Embryonic facial prominence (tissue), 1 donor: Measurements from ENCODE around the gene RABL3.
A peak's percentile ranks its signal among the peaks of the same experiment; 100 is the strongest.
"Not testable (repeated sequence)": the region's sequence is repeated elsewhere in the genome, so short reads cannot be mapped to it uniquely, and the experiment has no call there.

Experiments
- DNase-seq: peaks from one replicate; pipeline ENCODE4 v3.0.0-alpha.2; 2016; ENCODE audit errors: extremely low spot score

RABL3 gene, protein sequence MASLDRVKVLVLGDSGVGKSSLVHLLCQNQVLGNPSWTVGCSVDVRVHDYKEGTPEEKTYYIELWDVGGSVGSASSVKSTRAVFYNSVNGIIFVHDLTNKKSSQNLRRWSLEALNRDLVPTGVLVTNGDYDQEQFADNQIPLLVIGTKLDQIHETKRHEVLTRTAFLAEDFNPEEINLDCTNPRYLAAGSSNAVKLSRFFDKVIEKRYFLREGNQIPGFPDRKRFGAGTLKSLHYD

DNA sequence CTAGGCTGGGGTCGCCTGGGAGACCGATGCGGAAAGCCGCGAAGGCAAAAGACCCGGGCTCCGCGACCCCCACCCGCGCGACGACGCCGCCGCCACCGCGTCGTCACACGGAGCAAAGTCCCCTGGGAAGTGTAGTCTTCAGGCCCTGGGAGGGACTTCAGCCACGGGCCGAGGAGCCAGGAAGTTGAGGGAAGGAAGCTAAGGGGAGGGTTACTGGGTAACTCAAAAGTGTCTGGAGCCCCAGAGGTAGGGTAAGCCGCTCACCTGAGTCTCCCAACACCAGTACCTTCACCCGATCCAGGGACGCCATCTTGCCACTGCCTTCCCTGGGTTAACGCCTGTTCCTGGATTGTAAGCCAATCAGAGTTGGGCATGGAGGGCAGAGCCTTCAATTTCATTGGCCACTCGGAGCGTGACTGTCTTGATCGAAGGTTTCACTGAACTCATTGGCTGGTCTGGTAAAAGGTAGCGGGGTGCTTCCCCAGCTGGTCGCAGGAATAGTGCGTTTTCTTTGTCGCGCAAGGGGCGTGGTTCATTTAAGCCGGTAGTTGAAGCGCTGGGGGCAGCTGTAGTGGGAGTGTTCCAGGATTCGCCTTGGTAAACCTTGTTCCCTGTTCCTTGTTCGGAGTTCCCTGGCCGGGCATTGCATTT lies at the start of gene RABL3, which contains the start of gene GTF2E1:
TSS of gene RABL3 (minus strand) at position 319 of the 651 bp plus-strand sequence. CDS start at position 310, 9 bp downstream.
TSS of gene GTF2E1 (plus strand) at position 547 of the 651 bp plus-strand sequence. CDS start 7,809 bp downstream, outside the sequence.
- DNase-seq = peak; percentile 100

DNA sequence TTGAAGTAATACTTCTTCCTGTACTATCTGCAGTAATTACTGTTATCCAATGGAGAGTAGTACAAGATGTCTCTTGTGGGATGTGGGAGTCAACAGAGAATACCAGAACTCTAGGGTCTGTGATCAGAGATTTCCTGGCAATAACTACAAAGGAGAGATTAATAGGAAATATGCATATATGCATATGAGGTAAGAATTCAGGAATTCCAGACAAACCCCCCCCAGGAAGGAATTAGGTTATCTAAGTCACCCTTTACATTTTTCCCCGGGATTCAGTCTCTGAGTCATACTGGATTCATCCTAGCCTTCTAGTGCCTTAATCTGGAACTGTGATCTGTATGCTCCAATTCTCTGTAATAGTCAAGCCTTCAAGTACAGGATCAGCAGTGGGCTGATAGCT lies 49.6 kb upstream of the RABL3 start:
- no peak for DNase-seq

DNA sequence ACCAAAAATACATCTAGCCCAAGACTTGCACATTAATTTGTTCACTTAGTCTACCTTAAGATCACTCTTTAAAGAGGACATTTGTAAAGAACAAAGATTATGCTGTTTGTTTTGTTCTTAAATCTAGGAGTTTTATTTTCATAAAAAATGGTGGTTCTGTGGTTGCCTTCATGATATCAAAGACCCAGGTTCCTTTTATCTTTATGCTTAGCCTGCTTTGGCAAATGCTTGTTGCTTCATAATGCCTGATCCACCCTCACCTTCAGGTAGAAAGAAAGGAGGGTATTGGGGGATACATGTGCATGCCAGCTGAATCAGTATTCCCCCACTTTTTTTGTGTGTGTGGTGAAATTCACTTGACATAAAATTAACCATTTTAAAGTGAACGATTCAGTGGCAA lies 48.7 kb upstream of the RABL3 start:
- DNase-seq = no peak

DNA sequence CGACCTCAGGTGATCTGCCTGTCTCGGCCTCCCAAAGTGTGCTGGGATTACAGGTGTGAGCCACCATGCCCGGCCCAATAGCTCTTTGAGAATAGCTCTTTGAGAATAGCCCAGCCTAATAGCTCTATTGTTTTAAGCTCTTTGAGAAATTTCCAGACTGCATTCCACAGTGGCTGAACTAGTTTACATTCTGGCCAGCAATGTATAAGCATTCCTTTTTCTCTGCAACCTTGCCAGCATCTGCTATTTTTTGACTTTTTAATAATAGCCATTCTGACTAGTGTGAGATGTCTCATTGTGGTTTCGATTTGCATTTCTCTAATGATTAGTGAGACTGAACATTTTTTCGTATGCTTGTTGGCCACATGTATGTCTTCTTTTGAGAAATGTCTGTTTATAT lies 43.5 kb upstream of the RABL3 start:
- not testable (repeated sequence) for DNase-seq

DNA sequence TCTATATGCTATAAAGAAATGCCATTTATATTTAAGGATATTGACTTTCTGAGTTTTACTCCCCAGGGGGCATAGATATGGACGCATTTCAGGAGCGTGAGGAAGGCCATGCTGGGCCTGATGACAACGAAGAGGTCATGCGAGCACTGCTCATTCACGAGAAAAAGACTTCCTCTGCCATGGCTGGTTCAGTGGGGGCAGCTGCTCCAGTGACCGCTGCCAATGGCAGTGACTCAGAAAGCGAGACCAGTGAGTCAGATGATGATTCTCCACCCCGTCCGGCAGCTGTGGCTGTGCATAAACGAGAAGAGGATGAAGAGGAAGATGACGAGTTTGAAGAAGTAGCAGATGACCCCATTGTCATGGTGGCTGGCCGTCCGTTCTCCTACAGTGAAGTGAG lies 38.7 kb upstream of the RABL3 start:
- DNase-seq = no peak

DNA sequence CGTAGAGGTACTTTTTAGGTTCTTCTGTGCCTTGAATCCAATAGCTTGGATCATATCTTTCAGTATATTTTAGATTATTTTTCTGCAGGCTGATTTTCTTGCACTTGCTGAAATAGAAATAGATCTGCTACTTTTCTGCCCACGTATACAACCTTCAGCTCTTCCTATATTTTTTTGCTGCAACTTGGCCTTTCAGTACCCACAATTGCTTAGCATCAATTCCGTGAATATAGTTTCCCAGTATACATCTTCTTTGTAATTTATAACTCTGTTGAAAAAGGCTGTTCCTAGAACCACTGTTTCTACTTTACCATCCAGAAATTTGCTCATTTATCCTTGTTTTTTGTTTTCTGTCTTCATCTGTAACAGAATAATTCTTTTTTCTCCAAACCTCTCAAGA lies 36.5 kb upstream of the RABL3 start:
- no peak for DNase-seq

DNA sequence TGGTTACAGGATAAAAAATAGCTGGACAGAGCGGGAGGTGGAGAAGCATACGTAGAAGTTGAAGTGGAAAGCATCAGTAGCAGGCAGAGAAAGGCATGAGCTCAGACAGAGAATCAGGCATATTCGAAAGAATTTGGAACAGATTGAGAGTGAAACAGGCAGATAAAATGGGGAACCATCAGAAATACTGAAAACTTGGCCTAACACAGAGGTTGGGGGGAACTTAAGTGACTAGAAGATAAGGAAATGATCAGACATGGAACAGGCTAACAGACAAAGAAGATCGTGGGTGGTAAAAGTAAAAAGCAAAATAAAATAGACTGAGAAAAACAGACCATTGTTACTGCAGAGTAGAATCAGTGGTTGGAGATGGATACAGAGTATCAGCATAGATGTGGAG lies 33.1 kb upstream of the RABL3 start:
- no peak for DNase-seq

DNA sequence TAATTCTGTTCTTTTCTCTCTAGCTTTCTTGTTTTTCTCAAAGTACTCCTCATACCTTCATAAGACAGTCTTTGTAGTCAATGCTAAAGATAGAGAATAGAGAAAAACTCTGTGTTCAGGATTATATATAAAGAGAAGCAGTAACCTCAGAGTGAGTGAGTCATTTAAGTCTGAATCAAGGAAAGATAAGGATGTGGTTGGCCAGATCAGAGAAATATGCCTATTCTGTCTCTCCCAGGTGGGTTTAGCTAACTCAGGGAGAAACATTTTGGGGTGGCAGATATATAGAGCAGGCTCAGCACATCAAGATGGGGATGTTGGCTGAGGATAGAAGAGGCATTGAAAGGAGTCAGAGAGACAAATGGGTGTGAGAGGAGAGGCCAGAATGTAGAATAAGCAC lies 31.6 kb upstream of the RABL3 start:
- no peak for DNase-seq

DNA sequence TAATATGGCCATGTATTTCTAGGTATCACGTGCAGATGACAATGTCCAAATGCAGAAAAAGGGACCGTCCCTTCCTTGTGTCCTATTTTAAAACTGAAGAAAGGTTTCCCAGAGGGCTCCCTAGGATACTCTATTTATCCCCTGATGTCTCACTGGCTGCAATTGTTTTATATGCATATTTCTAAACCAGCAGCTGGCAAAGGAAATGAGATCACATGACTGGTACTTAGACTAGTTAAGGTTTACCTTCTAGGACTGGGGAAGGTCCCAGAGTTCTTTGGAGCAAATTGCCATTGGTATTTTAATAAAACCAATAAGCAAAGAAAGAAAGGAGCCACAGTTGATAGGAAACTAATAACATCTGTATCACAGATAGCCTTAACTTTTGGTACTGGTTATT lies 29.8 kb upstream of the RABL3 start:
- no peak for DNase-seq

DNA sequence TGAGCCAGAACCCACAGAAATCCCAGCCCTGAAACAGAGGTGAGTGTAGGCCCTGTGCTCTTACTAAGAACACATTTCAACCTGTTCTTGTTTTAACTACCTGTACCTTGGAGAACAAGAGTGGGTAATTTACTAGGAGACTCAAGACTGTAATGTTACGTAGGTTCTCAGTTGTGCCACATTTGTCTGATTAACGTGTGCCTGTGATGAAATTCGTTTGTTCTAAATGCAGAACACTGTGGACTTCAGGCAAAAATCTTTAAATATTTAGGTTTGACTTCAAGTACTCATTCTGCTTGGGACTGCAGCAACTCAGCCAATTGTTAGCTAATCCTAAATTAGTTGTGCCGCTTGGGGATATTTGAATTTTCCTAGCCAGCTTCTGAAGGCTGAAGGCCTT lies 28.6 kb upstream of the RABL3 start:
- DNase-seq = no peak

DNA sequence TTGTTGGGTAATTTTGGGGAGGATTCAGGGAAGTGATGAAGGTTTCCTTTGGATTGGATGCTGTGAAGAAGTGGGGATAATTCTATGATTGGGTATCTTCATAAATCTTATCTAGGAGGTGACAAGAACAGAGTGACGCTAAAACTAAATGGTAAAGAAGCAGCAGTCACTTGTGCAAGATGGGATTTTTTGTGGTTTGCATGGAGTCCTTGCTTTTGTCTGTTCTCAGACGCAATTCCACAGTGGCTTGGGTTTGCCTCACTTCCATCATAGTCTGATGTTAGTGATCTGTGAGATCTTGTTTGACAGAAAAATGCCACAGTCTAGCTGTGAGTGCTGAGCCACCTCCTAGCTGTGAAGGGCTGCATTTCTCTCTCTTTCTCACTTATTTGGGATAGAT lies 27.1 kb upstream of the RABL3 start:
- DNase-seq = no peak

DNA sequence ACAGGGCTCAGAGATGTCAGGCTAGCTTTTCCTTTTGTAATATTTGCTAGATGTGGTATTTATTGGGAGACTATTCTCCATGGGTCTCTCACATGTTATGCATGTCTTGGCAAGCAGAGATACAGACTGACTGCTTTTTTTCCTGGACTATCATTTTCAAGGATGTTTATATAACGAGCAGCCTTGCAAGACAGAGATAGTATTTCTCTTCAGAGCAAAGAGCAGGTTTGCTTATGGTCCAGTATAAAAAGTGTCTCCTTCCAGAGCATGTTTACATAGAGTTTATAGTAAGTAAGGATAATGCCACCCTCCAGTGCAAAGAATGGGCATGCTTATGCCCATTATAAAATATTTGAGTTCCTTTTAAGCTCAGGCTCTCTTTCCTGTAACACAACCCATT lies 24.8 kb upstream of the RABL3 start:
- DNase-seq = no peak

DNA sequence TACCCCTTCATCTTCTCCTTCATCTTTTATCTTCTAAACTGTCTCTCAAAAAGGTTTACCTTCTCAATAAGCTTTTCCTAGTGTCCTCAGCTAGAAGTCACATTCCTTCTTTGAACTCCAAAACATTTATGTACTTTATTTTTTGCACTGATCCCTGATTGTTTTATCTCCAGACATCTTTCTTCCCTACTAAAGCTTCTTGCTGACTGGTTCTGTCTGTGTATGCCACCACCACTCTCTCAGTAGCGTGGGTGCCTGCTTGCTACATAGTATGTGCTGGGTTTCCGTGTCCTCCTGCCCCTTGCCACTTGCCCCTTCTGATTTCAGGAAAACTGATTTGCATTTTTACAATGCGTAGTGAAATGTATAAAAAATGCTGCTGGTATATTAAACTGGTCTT lies 24.3 kb upstream of the RABL3 start:
- no peak for DNase-seq

DNA sequence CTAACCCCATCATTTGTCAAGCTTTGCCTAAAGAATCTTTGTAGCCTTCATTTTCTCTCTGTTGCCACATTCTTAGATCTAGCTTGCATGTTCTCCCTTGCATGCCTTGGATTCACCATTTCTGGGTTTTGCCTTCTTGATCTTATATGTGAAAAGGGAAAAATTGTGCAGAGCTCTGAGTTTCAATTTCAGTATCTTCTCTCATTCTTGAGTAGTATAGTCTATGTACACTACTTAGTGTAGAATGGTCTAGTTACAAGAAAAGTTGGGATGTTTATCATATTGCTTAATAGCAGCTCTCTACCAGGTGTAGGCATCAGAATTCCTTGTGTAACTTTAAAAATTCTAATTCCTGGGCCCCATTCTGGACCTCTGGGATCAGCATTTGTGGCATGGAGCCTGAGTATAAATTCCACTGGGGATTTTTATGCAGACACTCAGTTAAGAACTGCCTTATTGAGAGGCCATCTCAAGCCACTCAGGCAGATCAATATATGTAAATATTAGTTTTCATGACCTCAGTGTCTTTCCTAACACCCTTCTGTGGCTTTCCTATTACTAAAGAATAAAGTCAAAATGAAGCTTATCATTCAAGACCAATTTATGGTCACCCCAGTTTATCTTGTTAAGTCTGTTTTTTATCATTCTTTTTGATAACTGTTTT lies 23.6 kb upstream of the RABL3 start:
- no peak for DNase-seq

DNA sequence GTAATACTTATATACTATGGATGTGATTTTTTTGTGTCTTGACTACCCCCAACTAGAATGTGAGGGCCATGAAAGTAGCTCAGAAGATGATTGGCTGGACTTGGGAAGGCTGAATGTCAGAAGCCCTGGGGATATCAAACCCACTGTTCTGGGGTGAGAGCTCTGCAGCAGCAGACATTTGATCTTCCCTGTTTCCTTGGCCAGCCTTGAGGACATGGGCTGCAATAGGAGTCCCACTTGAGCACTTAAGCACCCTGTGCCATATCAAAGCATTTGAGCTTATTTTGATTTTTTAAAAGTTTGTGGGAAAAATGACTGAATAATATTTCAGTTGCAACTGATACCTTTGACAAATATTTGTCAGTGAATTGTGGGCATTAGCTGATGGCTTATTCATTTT lies 21.9 kb upstream of the RABL3 start:
- DNase-seq = no peak

DNA sequence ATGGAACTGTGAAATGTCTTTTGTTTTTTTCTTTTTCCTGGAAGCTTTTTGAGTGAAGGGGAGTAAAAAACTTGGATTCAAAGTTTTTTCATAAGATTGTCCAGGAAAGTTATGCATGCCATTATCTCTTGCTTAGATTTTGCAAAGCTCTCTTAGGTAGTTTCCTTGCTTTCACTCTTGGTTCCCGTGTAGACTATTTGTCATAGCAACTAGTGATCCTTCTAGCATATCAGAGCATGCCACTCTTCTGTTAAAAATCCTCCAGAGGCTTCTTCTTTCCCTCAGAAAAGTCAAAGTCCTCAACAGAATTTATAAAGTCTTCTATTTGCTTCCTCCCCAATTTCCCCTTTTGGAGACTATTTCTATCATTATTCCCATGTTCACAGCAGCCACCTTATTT lies 21.3 kb upstream of the RABL3 start:
- DNase-seq = no peak

DNA sequence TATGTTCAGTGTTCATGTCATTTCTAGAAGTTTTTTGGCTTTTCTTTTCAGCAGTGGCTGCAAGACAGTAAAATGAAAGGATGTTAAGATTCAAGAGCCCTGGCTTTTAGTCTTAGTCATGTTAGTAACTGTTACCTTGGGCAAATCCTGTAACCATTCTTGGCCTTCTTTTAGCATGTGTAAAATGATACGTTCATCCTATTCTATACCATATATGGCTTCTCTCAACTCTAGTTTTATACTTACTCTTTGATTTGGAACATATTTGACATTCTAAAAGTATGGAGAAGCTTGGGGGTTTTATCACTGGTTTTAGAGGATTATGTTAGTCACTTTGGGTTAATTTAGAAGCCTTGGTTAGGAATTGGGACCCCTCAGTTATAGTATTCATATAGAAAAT lies 20.3 kb upstream of the RABL3 start:
- no peak for DNase-seq

DNA sequence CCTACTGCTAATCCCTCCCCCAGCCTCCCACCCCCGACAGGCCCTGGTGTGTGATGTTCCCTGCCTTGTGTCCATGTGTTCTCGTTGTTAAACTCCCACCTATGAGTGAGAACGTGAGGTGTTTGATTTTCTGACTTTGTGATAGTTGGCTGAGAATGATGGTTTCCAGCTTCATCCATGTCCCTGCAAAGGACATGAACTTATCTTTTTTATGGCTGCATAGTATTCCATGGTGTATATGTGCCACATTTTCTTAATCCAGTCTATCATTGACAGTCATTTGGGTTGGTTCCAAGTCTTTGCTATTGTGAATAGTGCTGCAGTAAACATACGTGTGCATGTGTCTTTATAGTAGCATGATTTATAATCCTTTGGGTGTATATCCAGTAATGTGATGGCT lies 16.2 kb upstream of the RABL3 start:
- not testable (repeated sequence) for DNase-seq

DNA sequence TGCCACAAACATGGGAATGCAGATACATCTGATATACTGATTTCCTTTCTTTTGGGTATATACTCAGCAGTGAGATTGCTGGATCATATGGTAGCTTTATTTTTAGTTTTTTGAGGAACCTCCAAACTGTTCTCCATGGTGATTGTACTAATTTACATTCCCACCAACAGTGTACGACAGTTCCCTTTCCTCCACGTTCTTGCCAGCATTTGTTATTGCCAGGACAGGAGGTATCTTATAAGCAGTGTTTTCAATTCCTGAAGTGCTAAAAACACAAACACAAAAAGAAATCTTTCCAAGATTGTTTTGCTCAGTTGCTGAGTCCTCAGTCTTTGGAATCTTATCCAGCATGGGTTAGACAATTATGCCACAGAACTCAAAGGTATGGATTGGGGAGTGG lies 13.7 kb upstream of the RABL3 start:
- DNase-seq = no peak

DNA sequence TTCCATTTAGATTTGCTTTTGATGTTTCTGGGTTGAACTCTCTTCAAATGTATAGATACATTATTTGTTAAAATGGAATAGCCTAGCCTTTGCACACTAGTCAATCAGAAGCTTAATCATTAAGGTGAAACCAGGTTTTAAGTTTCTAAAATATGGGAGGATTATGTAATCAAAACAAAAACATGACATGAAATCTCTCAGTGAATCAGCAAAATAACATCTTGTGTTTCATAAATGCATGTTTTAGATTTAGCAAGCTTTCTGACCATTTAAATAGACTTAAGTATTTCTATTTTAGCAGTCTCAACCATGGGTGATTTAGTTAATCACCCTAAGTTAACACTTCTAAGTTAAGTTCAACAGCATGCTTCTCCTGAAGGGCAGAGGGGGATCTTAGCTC lies 11.5 kb upstream of the RABL3 start:
- DNase-seq = no peak

DNA sequence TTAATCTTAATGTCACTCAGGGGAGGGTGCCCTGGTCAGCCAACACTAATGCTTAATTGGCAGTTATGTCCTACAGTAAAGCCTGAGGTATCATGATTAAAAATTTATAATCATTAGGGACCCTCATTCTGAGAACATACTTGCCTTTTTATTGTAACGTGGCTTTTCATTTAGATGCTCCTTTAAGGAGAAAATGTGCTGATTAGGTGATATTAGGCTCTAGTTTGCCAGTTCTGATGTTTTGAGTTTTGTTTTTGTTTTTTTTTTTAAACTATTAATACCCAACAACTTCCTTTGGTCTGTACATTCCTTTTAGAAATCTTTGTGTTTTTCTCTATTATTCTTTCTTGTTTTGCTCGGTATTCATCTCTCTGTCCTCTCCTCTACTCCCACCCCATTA lies 10.5 kb upstream of the RABL3 start:
- DNase-seq = no peak

DNA sequence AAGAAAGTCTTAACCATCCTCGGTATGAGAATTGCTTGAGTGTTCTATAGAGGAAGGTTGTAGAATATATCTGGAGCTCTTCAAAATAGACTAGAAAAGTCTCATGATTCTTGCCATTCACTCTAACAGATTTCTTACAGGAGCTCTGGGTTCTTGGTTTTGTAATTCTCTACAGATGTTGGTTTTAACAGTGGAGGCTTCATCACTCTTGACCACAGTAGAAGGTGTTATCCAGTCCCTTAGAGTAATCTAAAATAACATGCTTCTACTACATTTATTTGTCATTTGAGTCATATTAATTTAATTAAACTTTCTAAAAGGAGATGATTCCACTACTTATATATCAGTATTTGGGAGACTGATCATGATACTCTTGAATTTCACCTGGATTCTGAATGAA lies 9.9 kb upstream of the RABL3 start:
- DNase-seq = no peak

DNA sequence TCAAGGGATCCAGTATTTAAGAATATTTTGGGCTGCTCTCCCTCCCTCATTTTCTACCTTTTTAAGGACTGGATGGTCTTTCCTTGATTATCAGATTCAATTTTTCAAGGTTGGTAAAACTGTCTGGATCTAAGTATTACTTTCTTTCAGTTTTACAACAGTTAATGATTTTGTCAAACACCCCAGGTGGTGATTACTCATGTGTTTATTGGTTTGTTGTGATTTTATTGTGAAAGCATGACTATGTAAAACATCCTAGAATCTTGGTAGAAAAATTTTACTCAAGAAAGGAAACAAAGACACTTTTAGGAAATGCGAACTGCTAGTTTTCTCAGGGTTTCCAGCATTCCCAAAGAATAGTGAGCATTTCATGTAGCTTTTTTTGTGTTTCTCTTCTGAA lies 7.5 kb upstream of the RABL3 start:
- DNase-seq = no peak
